GM18520 (cell line): Measurements from ENCODE around the gene EIF5B.
A peak's percentile ranks its signal among the peaks of the same experiment; 100 is the strongest.
"Not testable (repeated sequence)": the region's sequence is repeated elsewhere in the genome, so short reads cannot be mapped to it uniquely, and the experiment has no call there.

Experiments used
- ATAC-seq: cut with Tn5 transposase; IDR thresholded peaks from one replicate; pipeline ENCODE4 v1.9.1; 2021; ENCODE audit not compliant: unreplicated experiment

Gene EIF5B

GRCh38 chr2:99337113-99338028, at the start of gene EIF5B:
EIF5B (plus strand) TSS chr2:99337389; CDS start chr2:99337555, 166 bp downstream.
- peak; percentile 53 for ATAC-seq

DNA sequence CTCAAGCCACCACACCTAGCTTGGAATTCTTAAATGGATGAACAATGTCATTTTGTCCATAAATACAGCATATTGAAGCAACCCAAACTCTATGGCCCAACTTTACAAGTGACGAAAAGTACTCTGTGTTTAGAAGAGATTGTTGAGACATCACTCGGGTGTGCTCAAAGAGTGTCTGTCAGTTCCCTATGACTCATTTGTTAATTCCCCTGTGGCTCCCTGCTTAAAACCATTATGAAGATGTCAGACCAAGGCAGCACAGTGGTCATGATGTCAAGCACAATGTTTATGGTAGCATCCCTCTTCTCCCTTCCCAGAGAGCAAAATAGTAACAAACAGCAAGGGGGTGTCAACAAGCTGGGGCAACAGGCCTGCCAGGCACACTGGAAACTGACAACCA, 39.2 kb upstream of the EIF5B start:
- no peak for ATAC-seq

DNA sequence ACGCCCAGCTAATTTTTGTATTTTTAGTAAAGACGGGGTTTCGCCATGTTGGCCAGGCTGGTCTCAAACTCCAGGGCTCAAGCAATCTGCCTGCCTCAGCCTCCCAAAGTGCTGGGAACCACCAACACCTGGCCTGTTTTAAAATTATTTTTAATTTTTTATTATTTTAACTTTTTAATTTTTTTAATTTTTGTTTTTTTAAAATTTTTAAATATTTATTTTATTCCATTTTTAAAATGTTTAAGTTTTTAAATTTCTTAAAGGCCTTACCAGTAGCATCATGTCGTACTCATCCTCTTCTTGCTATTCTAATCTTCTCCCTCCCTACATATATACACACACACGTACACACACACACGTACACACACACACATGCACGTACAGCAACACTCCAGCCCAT, 37.6 kb upstream of the EIF5B start:
- no peak for ATAC-seq

GRCh38 chr2:99301097-99301496, 36.1 kb upstream of the EIF5B start, which contains the start of gene LYG1:
LYG1 (minus strand) TSS chr2:99301197; CDS start chr2:99295670, 5,527 bp downstream.
- ATAC-seq, result not testable (repeated sequence)

DNA sequence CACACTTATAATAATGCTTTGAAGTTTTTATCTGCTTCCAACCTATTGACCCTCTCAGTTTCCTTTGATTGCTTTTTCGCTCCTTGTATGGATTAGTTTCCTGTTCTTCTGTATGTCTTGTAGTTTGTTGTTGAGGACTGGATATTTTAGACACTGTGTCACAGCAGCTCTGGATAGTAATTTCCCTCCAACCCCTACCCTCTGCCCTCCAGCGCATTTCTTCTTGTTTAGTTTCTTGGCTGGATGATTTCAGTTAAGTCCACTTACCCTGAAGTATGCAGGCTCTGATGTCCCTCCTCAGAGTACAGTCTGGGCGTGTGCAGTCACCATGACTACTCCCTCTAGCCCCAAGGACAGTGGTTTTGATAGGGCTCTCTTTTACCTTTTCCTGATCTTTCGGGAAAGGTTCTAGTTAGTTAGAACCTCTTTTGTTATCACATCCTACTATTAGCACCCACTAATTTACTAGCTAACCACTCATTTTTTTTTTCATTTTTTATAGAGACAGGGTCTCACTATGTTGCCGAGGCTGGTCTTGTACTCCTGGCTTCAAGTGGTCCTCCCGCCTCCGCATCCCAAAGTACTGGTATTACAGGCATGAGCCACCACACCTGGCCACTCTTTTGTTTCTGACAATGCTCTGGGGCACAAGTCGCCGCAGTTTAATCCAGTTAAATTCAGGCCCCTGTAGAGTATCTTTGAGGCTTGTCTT, 19.9 kb upstream of the EIF5B start:
- ATAC-seq, result no peak

- ATAC-seq, result not testable (repeated sequence)
Observed at GRCh38 chr2:99317873-99318200, 19.4 kb upstream of the EIF5B start.

GRCh38 chr2:99325384-99325783, 11.8 kb upstream of the EIF5B start:
- ATAC-seq, result no peak

- ATAC-seq, result peak; percentile 62
Observed at GRCh38 chr2:99335911-99336803, 1.0 kb upstream of the EIF5B start, which contains the start of gene TXNDC9. TXNDC9 (minus strand) TSS chr2:99336333; CDS start chr2:99333210, 3,123 bp downstream.

DNA sequence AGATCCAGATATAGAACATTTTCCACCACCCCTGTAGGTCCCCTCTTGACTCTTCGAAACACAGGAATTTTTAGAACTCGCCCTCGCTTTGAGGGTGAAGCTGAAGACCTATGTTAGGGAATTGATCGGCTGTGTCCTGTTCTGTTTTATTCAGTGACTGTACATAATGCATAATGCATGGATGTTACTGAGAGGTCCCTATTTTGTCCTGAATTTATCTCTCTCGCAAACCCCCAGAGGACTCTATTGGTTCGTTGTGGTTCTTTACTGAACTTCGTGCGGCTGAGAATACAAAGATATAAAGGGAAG, 431 bp upstream of the EIF5B start:
- ATAC-seq, result no peak

- no peak for ATAC-seq
Observed at GRCh38 chr2:99338029-99338585, 918 bp downstream of the EIF5B start.

DNA sequence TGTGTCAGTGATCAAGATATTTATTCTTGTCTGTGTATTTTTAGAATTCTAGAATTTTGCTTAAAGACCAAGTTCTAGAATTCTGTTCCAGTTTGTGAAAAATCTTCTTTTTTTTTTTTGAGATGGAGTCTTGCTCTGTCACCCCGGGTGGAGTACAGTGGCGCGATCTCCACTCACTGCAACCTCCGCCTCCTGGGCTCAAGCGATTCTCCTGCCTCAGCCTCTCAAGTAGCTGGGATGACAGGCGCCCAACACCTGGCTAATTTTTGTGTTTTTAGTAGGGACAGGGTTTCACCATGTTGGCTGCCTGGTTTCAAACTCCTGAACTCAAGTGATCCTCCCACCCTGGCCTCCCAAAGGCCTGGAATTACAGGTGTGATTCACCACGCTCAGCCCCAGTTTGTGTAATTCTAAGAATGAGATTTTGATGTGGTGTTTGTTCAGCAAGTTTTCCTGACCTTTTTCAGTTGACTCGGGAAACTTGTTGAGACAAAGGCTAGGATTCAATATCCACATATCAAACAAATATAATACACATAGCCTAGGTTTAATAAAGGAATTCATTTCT, 3.6 kb downstream of the EIF5B start:
- ATAC-seq, result no peak

DNA sequence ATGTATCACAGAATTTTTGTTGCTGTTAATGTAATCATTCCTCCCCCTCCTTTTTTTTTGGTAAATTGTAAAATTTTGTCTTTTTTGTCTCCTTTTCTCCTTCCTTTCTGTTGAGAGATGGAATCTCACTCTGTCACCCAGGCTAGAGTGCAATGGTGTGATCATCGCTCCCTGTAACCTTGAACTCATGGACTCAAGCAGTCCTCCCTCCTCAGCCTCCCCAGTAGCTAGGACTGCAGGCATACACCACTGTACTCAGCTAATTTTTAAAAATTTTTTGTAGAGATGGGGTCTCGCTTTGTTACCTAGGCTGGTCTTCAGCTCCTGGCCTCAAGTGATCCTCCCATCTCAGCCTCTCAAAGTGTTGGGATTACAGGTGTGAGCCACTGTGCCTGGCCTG, 5.3 kb downstream of the EIF5B start:
- ATAC-seq, result no peak

DNA sequence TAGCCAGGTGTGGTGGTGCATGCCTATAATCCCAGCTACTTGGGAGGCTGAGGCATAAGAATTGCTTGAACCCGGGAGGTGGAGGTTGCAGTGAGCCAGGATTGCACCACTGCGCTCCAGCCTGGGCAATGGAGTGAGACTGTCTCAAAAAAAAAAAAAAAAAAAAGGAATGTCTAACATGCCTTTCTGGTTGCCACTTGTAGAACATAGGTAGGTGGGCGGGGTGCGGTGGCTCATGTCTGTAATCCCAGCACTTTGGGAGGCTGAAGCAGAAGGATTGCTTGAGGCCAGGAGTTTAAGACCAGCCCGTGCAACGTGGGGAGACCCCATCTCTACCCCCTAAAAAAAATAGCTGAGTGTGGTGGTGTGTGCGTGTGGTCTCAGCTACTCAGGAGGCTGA, 8.3 kb downstream of the EIF5B start:
- not testable (repeated sequence) for ATAC-seq

DNA sequence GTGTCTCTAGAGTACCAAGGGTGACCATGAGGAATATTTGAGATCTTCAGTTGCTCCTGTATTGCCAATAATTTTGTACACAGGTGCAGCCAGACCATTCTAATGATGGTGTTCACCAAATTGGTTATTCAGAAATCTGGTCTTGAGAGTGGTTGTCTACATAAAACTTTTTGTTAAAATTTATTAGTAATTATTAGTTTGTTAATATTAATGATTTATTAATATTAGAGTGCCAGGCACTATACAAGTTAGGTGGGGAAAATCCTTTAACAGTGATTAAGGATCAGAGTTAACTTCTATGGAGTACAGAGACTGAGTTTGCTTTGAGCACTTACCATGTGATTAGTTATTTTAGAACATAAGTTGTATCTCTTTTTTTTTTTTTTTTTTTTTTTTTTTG, 9.0 kb downstream of the EIF5B start:
- ATAC-seq, result no peak

DNA sequence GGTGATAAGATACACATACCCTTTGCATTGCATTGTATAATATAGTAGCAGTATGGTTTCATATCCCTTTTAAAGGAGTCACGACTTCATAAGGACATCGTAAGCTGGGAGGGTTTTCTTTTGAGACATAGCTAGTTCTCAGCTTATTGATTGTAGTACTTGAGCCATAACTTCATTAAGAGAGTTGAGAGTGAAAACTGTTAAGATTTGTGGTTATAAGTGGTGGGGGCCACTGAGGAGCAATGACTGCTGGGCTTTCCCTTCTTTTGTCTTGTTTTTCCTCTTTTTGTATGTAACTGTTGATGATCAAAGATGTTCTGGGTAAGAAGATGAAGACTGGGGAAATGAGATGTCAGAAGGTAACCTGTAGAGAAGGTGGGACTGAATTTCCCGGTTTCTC, 11.0 kb downstream of the EIF5B start:
- ATAC-seq, result peak; percentile 53

GRCh38 chr2:99350194-99350593, 13.0 kb downstream of the EIF5B start:
- no peak for ATAC-seq

DNA sequence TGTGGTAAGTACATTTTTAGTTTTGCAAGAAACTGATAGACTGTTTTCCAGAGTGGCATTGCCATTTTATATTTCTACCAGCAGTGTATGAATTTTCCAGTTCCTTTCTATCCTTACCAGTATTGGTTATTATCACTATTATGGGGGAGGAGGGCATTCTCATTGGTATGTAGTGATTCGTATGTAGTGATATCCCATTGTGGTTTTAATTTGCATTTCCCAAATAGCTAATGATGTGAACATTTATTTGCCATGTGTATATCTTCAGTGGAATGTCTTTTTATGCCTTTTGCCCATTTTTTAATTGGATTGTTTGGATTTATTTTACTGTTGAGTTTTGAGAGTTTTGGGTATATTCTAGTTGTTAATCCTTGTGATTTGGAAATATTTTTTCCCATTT, 16.9 kb downstream of the EIF5B start:
- no peak for ATAC-seq

- not testable (repeated sequence) for ATAC-seq
Observed at GRCh38 chr2:99354825-99355224, 17.6 kb downstream of the EIF5B start.

GRCh38 chr2:99356853-99357252, 19.7 kb downstream of the EIF5B start:
- no peak for ATAC-seq

- no peak for ATAC-seq
Observed at GRCh38 chr2:99365661-99366060, 28.5 kb downstream of the EIF5B start.

- not testable (repeated sequence) for ATAC-seq
Observed at GRCh38 chr2:99368854-99369253, 31.7 kb downstream of the EIF5B start.
